ENCODE results near the gene TREX2. TPM values are rescaled to one million over a fixed set of nuclear protein-coding genes. Genes with fewer than 3 reads are reported as not detected.

TREX2 gene
- total RNA-seq, 1 experiment from 2014 or later: 2.9 TPM

GRCh38 chrX:153462291-153462690 is 16.4 kb upstream of the TREX2 start:
- ChIA-PET RAD21 (ENCODE audit: low non-redundant PET in 1 of 2, low total read pairs in 2 of 2, uncharacterized antibody in 2 of 2, unreplicated experiment in 2 of 2) (no interaction called here), POLR2A (no interaction called here), CTCF (interaction anchor here (0.6 kb wide), 1 partner anchor 10 kb away, joined by 4 read pairs; no protein-coding TSS in a partner anchor)
- ATAC-seq (no peak), DNase-seq (ENCODE audit: low read depth, low spot score) (no peak)
- Histone ChIP-seq H3K9me2 (ENCODE audit: insufficient read depth) (no peaks in the 10 kb centered on the region), H3K79me2 (ENCODE audit: insufficient read depth, low read length) (no peaks in the 10 kb centered on the region), H3K9ac (ENCODE audit: low read length) (no peak overlapping the region), H2AFZ (ENCODE audit: low read depth, low read length, poor library complexity, severe bottlenecking) (no peak overlapping the region), H4K20me1 (ENCODE audit: insufficient read depth) (no peaks in the 10 kb centered on the region), H3K9me3 (ENCODE audit: control insufficient read depth in 1 of 2, insufficient read depth in 1 of 2, low read depth in 1 of 2, low read length in 2 of 2) (no peaks in the 10 kb centered on the region), H3K27me3 (ENCODE audit: insufficient read depth, low read length) (no peaks in the 10 kb centered on the region), H3K4me3 (replicated peaks in 1 of 2; ENCODE audit: low read depth in 1 of 2, low read length in 2 of 2) (no peak overlapping the region), H3K4me1 (ENCODE audit: control insufficient read depth in 1 of 2, insufficient read depth in 2 of 2, low read length in 2 of 2) (no peaks in the 10 kb centered on the region), H3K36me3 (ENCODE audit: control insufficient read depth in 1 of 2, insufficient read depth in 2 of 2, low read length in 2 of 2) (0 out of 4 replicates have a peak, but pooled peaks cover 0 to 3% of the 10 kb centered on the region in 2 experiments), H3K27ac (ENCODE audit: low read depth, low read length) (no peak overlapping the region), H3K4me2 (ENCODE audit: low read length) (no peak overlapping the region)
- BruUV-seq (replicated peaks): no TSS peak
- no peak for TF ChIP-seq SIN3A (IDR thresholded peaks at IDR 0.05; ENCODE audit: low read depth)
- no peak for TF ChIP-seq FOSL1 (IDR thresholded peaks at IDR 0.05; ENCODE audit: low read depth)
- TF ChIP-seq YY1 (IDR thresholded peaks at IDR 0.05; ENCODE audit: extremely low read depth, insufficient replicate concordance, low read depth, low read length): no peak
- TF ChIP-seq POLR2AphosphoS5 (IDR thresholded peaks at IDR 0.05; ENCODE audit: low read depth, low read length): no peak
- TF ChIP-seq MAX (IDR thresholded peaks at IDR 0.05): no peak
- TF ChIP-seq TCF7L2 (IDR thresholded peaks at IDR 0.05; ENCODE audit: borderline replicate concordance, extremely low read depth, insufficient read depth, insufficient read length): no peak
- no peak for TF ChIP-seq CBX3 (IDR thresholded peaks at IDR 0.05; ENCODE audit: low read depth)
- TF ChIP-seq SP1 (IDR thresholded peaks at IDR 0.05; ENCODE audit: low read depth): no peak
- no peak for TF ChIP-seq RAD21 (IDR thresholded peaks at IDR 0.05; ENCODE audit: low read depth)
- intact Hi-C loops (cut with micrococcal nuclease): no loop called here

DNA sequence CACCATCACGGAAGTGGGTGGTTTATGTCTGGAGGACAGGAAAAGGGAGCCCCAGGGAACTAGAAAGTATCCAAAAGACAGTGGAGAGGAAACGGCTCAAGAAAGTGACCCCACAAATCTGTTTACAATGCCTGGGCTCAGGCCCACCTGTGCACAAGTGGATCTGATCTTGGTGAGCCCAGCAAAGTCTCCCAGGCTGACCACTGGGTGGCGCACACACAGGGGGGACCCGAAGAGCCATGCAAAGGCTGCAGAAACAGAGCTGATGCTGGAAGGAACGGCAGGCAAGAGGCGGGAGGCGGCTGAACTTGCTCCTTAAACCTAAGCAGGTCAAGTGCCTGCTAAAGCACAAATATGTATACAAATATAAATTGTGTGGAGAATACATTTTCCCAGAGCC is 15.0 kb upstream of the TREX2 start:
- no peaks in the 10 kb centered on the region for H3K4me1 ChIP-seq (ENCODE audit: control insufficient read depth in 1 of 2, insufficient read depth in 2 of 2, low read length in 2 of 2)
- CTCF ChIA-PET: interaction anchor here (0.9 to 1.5 kb wide), 4 partner anchors 9 to 519 kb away, joined by 3 to 15 read pairs (median 4); partner anchors contain the start of gene HAUS7
- no peak overlapping the region for H2AFZ ChIP-seq (ENCODE audit: low read depth, low read length, poor library complexity, severe bottlenecking)
- no peak overlapping the region for H3K27ac ChIP-seq (ENCODE audit: low read depth, low read length)
- no peaks in the 10 kb centered on the region for H3K27me3 ChIP-seq (ENCODE audit: insufficient read depth, low read length)
- H3K79me2 ChIP-seq (ENCODE audit: insufficient read depth, low read length): no peaks in the 10 kb centered on the region
- no peak; the same call in 1 of the 2 replicates for TF ChIP-seq RAD21 (IDR thresholded peaks at IDR 0.05; ENCODE audit: low read depth)
- no peak for TF ChIP-seq ELF1 (IDR thresholded peaks at IDR 0.05; ENCODE audit: borderline replicate concordance, low read depth)
- TF ChIP-seq, protein P1, sequence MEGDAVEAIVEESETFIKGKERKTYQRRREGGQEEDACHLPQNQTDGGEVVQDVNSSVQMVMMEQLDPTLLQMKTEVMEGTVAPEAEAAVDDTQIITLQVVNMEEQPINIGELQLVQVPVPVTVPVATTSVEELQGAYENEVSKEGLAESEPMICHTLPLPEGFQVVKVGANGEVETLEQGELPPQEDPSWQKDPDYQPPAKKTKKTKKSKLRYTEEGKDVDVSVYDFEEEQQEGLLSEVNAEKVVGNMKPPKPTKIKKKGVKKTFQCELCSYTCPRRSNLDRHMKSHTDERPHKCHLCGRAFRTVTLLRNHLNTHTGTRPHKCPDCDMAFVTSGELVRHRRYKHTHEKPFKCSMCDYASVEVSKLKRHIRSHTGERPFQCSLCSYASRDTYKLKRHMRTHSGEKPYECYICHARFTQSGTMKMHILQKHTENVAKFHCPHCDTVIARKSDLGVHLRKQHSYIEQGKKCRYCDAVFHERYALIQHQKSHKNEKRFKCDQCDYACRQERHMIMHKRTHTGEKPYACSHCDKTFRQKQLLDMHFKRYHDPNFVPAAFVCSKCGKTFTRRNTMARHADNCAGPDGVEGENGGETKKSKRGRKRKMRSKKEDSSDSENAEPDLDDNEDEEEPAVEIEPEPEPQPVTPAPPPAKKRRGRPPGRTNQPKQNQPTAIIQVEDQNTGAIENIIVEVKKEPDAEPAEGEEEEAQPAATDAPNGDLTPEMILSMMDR (IDR thresholded peaks at IDR 0.05 in 2 of 3, conservative IDR thresholded peaks at IDR 0.05 in 1 of 3; ENCODE audit: borderline replicate concordance in 1 of 3, insufficient read depth in 1 of 3, low read depth in 2 of 3, low read length in 2 of 3): peak; percentile 30 to 63 (median 63); a peak in 5 of 6 replicates
- no peaks in the 10 kb centered on the region for H3K9me2 ChIP-seq (ENCODE audit: insufficient read depth)
- intact Hi-C loops (cut with micrococcal nuclease): loop anchor here (1.0 kb wide), 1 partner anchor 46 kb away; no protein-coding TSS in a partner anchor
- BruUV-seq (replicated peaks): no TSS peak
- H4K20me1 ChIP-seq (ENCODE audit: insufficient read depth): no peaks in the 10 kb centered on the region
- no peaks in the 10 kb centered on the region for H3K9me3 ChIP-seq (ENCODE audit: control insufficient read depth in 1 of 2, insufficient read depth in 1 of 2, low read depth in 1 of 2, low read length in 2 of 2)
- ATAC-seq (peak; percentile 89), DNase-seq (ENCODE audit: low read depth, low spot score) (no peak)
- RAD21 ChIA-PET (ENCODE audit: low non-redundant PET in 1 of 2, low total read pairs in 2 of 2, uncharacterized antibody in 2 of 2, unreplicated experiment in 2 of 2): no interaction called here
- no peak overlapping the region for H3K4me3 ChIP-seq (replicated peaks in 1 of 2; ENCODE audit: low read depth in 1 of 2, low read length in 2 of 2)
- H3K9ac ChIP-seq (ENCODE audit: low read length): no peak overlapping the region
- H3K36me3 ChIP-seq (ENCODE audit: control insufficient read depth in 1 of 2, insufficient read depth in 2 of 2, low read length in 2 of 2): 0 out of 4 replicates have a peak, but pooled peaks cover 0 to 3% of the 10 kb centered on the region in 2 experiments
- POLR2A ChIA-PET: no interaction called here
- no peak overlapping the region for H3K4me2 ChIP-seq (ENCODE audit: low read length)
